A673 (cell line): ENCODE data around the gene CLCNKB.

ENCODE experiments used
- CTCF ChIP-seq: fragments of 300-800, 200-600 bp; sonication (generic); conservative IDR thresholded peaks from 2 replicates; pipeline ENCODE4 v1.5.1; 2017; ENCODE audit warnings: low read depth, mild to moderate bottlenecking, antibody characterized with exemption, low read length, moderate library complexity, mixed read lengths
- EZH2 ChIP-seq: fragments of 200-600 bp; sonication (generic); IDR thresholded peaks from 2 replicates; pipeline ENCODE4 v1.6.1; 2017; ENCODE audit warnings: borderline replicate concordance, low read depth, mild to moderate bottlenecking, mixed read lengths, antibody characterized with exemption, low read length; ENCODE audit not compliant: poor library complexity, severe bottlenecking

- TF ChIP-seq EZH2 (no peak), CTCF (no peak)
Measured at GRCh38 chr1:16018308-16018707, 25.3 kb upstream of the CLCNKB start.
